OCI-LY1 (cell line): Measurements from ENCODE around the gene HDAC7.

Experiments
- EZH2 ChIP-seq: fragments of 200-600 bp; sonication (generic), shearing (Covaris generic); IDR thresholded peaks from 2 replicates; pipeline ENCODE4 v1.8.0; 2017; ENCODE audit warnings: borderline replicate concordance, mixed run types, mild to moderate bottlenecking, antibody characterized with exemption, low read length, moderate library complexity, mixed read lengths
- TF ChIP-seq, protein P1 (sequence below): fragments of 200-600 bp; sonication (generic), shearing (Covaris generic); IDR thresholded peaks from 2 replicates; pipeline ENCODE4 v1.5.1; 2017; ENCODE audit warnings: mild to moderate bottlenecking, antibody characterized with exemption, low read length, moderate library complexity, mixed read lengths

DNA sequence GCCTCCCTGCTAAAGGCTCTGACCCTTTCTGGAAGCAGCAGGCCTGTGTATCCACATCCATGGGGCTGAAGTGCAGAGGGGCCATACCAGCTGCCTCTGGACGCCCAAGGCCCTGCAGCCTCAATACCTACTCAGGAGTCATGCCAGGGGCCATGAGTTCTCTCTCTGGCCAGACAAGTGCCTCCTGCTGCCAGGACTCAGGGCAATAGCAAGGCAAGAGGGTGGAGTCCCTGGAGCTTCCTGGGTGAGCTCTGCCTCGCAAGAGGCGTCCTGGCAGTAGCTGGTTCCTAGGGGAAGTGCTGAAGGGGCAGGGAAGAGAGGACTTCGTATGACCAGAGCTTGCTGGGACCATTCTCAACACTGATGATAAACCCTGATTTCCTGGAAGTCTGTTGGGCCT is 83.5 kb downstream of the HDAC7 start:
- TF ChIP-seq, protein P1, sequence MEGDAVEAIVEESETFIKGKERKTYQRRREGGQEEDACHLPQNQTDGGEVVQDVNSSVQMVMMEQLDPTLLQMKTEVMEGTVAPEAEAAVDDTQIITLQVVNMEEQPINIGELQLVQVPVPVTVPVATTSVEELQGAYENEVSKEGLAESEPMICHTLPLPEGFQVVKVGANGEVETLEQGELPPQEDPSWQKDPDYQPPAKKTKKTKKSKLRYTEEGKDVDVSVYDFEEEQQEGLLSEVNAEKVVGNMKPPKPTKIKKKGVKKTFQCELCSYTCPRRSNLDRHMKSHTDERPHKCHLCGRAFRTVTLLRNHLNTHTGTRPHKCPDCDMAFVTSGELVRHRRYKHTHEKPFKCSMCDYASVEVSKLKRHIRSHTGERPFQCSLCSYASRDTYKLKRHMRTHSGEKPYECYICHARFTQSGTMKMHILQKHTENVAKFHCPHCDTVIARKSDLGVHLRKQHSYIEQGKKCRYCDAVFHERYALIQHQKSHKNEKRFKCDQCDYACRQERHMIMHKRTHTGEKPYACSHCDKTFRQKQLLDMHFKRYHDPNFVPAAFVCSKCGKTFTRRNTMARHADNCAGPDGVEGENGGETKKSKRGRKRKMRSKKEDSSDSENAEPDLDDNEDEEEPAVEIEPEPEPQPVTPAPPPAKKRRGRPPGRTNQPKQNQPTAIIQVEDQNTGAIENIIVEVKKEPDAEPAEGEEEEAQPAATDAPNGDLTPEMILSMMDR: no peak
- TF ChIP-seq EZH2: no peak
